K562 (cell line): ENCODE data around the gene PSMD7. TPM values are rescaled to one million over a fixed set of nuclear protein-coding genes. Genes with fewer than 3 reads are reported as not detected.
A peak's percentile ranks its signal among the peaks of the same experiment; 100 is the strongest.

Source experiments
- BDP1 ChIP-seq: IDR thresholded peaks from 3 replicates; pipeline ENCODE4 v1.6.1; 2011; ENCODE audit not compliant: insufficient read length, insufficient read depth
- CBFB ChIP-seq: sonication (generic); formaldehyde crosslinking; IDR thresholded peaks from 2 replicates; pipeline ENCODE4 v1.4.0; 2020; ENCODE audit warnings: mild to moderate bottlenecking, missing genetic modification reagents
- CBX1 ChIP-seq: sonication (generic); IDR thresholded peaks from 2 replicates; pipeline ENCODE4 v1.6.1; 2016; ENCODE audit warnings: antibody characterized with exemption, low read depth, mild to moderate bottlenecking
- CREB1 ChIP-seq, 2 experiments: sonication (generic) in 1 of 2; formaldehyde crosslinking in 1 of 2; IDR thresholded peaks; 2 replicates each; pipeline versions ENCODE4 v1.6.1 to v1.8.0; 2012 to 2022; ENCODE audit warnings: inconsistent platforms in 1 of 2, mild to moderate bottlenecking in 1 of 2, missing genetic modification reagents in 1 of 2, moderate library complexity in 1 of 2
- E2F1 ChIP-seq: sonication (generic); formaldehyde crosslinking; IDR thresholded peaks from 2 replicates; pipeline ENCODE4 v1.8.1; 2023; ENCODE audit warnings: mild to moderate bottlenecking, missing genetic modification reagents, moderate library complexity
- E2F6 ChIP-seq, 2 experiments: IDR thresholded peaks; 2 replicates each; pipeline ENCODE4 v1.6.1; 2011; ENCODE audit warnings: borderline replicate concordance in 1 of 2, control low read depth in 1 of 2, low read depth in 1 of 2, low read length in 1 of 2, mild to moderate bottlenecking in 1 of 2, mixed read lengths in 1 of 2, moderate library complexity in 1 of 2; ENCODE audit not compliant: insufficient read depth in 1 of 2, insufficient read length in 1 of 2, poor library complexity in 1 of 2, severe bottlenecking in 1 of 2; ENCODE audit errors: extremely low read depth in 1 of 2
- GTF2E2 ChIP-seq: fragments of 200-800 bp; sonication (Bioruptor generic); IDR thresholded peaks from 2 replicates; pipeline ENCODE4 v1.6.1; 2016; ENCODE audit warnings: missing genetic modification characterization, missing compliant biosample characterization
- HINFP ChIP-seq: fragments of 450-650 bp; conservative IDR thresholded peaks from 2 replicates; pipeline ENCODE4 v1.6.1; 2016; ENCODE audit warnings: missing genetic modification characterization, low read depth, mild to moderate bottlenecking, control low read depth, missing compliant biosample characterization
- HMGN3 ChIP-seq: IDR thresholded peaks from 2 replicates; pipeline ENCODE4 v1.6.1; 2011; ENCODE audit warnings: borderline replicate concordance, low read depth, mild to moderate bottlenecking, mixed read lengths, low read length; ENCODE audit not compliant: insufficient read length; ENCODE audit errors: extremely low read depth
- MXI1 ChIP-seq: IDR thresholded peaks from 2 replicates; pipeline ENCODE4 v1.6.1; 2011; ENCODE audit warnings: low read depth, mild to moderate bottlenecking, improper control_type of control experiment, low read length
- NCOA6 ChIP-seq: fragments of 450-650 bp; IDR thresholded peaks from 2 replicates; pipeline ENCODE4 v1.6.1; 2017; ENCODE audit warnings: mild to moderate bottlenecking
- NUFIP1 ChIP-seq: fragments of 450-650 bp; IDR thresholded peaks from 2 replicates; pipeline ENCODE4 v1.6.1; 2018; ENCODE audit not compliant: partially characterized antibody
- ZNF133 ChIP-seq: fragments of 250-450 bp; sonication (Bioruptor Pico); IDR thresholded peaks from 2 replicates; pipeline ENCODE4 v1.4.0; 2020; ENCODE audit warnings: mild to moderate bottlenecking
- polyA plus RNA-seq, 8 experiments: library from polyadenylated mRNA; depleted of rRNA in 4 of 8; stranded (reverse) in 5 of 8; unstranded in 3 of 8; fragments of >200 nt; fragmentation: Nextera tagmentation in 2 of 8; fragmentation: Illumina TruSeq in 1 of 8; extraction: Ambion mirVana in 2 of 8; extraction: Trizol in 1 of 8; gene quantifications; 2 replicates each; pipeline versions ENCODE4 v1.2.1 to v1.2.3, GENCODE V29; 2011 to 2014; ENCODE audit warnings: inconsistent platforms in 1 of 8, missing spikeins in 1 of 8
- total RNA-seq, 7 experiments: library from RNA; depleted of rRNA in 6 of 7; stranded (reverse); fragments of >200 nt in 6 of 7; fragmentation: Illumina TruSeq in 2 of 7; extraction: Trizol in 2 of 7; gene quantifications; 2 replicates each; pipeline versions ENCODE4 v1.2.1 to v1.2.3, GENCODE V29; 2011 to 2021; ENCODE audit warnings: low replicate concordance in 1 of 7
- TF ChIP-seq, protein P1 (sequence below), 2 experiments: fragments of 450-650 bp; IDR thresholded peaks; 2 replicates each; pipeline ENCODE4 v1.6.1; 2016; ENCODE audit warnings: mild to moderate bottlenecking in 2 of 2, borderline replicate concordance in 1 of 2, low read depth in 1 of 2, moderate library complexity in 1 of 2

Gene PSMD7
- total and polyA plus RNA-seq, 9 of the 15 experiments (the other 6 are each of a cell fraction or from before 2014, with no cell fraction given), result 100 to 226 (median 156) TPM

- TF ChIP-seq CBX1 (peak; percentile 94), E2F6 (IDR thresholded peaks at IDR 0.05; ENCODE audit: borderline replicate concordance in 1 of 2, extremely low read depth in 1 of 2, insufficient read depth in 1 of 2, insufficient read length in 1 of 2, low read depth in 1 of 2, low read length in 1 of 2, poor library complexity in 1 of 2, severe bottlenecking in 1 of 2) (peak; percentile 99), E2F1 (peak; percentile 95), NCOA6 (no peak), MXI1 (no peak), CBFB (CRISPR knock-in tag) (peak; percentile 90), NUFIP1 (no peak), GTF2E2 (tag) (peak; percentile 77; the same call in 1 of the 2 replicates), HMGN3 (peak; percentile 65), BDP1 (no peak), ZNF133 (CRISPR knock-in tag) (no peak), CREB1 (IDR thresholded peaks at IDR 0.05) (peak; percentile 63), CREB1 (CRISPR knock-in tag; IDR thresholded peaks at IDR 0.05) (peak; percentile 62; the same call in 1 of the 2 replicates), HINFP (tag) (no peak)
- TF ChIP-seq, protein P1, sequence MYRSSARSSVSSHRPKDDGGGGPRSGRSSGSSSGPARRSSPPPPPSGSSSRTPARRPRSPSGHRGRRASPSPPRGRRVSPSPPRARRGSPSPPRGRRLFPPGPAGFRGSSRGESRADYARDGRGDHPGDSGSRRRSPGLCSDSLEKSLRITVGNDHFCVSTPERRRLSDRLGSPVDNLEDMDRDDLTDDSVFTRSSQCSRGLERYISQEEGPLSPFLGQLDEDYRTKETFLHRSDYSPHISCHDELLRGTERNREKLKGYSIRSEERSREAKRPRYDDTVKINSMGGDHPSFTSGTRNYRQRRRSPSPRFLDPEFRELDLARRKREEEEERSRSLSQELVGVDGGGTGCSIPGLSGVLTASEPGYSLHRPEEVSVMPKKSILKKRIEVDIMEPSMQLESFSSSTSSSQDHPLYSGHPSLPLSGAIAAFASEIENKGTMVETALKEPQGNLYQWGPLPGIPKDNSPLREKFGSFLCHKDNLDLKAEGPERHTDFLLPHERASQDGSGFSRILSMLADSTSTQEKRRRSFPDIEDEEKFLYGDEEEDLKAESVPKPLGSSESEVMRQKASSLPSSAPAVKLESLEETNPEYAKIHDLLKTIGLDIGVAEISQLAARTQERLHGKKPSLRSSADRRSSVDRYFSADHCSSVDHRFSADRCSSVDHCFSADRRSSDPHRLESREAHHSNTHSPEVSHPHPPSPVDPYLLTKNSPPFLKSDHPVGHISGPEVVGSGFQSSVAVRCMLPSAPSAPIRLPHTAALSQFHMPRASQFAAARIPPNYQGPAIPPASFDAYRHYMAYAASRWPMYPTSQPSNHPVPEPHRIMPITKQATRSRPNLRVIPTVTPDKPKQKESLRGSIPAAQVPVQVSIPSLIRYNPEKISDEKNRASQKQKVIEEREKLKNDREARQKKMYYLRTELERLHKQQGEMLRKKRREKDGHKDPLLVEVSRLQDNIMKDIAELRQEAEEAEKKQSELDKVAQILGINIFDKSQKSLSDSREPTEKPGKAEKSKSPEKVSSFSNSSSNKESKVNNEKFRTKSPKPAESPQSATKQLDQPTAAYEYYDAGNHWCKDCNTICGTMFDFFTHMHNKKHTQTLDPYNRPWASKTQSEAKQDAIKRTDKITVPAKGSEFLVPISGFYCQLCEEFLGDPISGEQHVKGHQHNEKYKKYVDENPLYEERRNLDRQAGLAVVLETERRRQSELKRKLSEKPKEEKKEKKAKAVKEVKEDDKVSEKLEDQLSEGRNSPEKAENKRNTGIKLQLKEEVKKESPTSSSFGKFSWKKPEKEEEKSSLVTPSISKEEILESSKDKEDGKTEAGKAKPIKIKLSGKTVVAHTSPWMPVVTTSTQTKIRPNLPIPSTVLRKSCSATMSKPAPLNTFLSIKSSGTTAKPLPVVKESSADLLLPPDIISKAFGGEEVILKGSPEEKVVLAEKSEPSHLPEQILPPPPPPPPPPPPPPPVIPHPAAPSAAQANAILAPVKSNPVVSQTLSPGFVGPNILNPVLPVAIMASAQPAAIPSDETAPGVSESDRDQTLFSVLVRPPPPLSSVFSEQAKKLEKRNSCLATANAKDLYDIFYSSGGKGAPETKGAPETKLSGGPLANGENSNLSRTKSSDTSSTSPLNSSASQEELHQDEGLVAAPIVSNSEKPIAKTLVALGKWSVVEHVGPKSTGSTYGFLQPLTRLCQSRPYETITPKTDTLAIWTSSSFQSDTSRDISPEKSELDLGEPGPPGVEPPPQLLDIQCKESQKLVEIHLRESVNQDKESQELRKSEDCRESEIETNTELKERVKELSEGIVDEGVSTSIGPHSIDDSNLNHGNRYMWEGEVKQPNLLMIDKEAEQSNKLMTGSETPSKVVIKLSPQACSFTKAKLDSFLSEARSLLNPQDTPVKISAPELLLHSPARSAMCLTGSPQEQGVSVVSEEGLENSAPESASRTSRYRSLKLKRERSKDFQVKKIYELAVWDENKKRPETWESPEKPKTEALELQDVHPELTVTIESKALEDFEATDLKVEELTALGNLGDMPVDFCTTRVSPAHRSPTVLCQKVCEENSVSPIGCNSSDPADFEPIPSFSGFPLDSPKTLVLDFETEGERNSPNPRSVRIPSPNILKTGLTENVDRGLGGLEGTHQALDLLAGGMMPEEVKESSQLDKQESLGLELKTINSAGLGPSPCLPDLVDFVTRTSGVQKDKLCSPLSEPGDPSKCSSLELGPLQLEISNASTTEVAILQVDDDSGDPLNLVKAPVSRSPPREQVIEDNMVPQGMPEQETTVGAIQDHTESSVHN (IDR thresholded peaks at IDR 0.05; ENCODE audit: borderline replicate concordance in 1 of 2, low read depth in 1 of 2), result 0 out of 4 replicates have a peak, but pooled peaks of 1 of the 2 experiments have one; percentile 11
These were observed at the start of gene PSMD7 (continued) for GRCh38 chr16:74296432-74297144.
